HG03159 (cell line): ENCODE measurements around the gene CEBPG.

ENCODE experiments used
- ATAC-seq: cut with Tn5 transposase; IDR thresholded peaks from one replicate; pipeline ENCODE4 v1.9.1; 2021; ENCODE audit warnings: mild to moderate bottlenecking, moderate library complexity; ENCODE audit not compliant: unreplicated experiment

Gene CEBPG

GRCh38 chr19:33394723-33395560, 21.4 kb downstream of the CEBPG start:
- no peak for ATAC-seq

GRCh38 chr19:33395561-33396550, 22.3 kb downstream of the CEBPG start:
- ATAC-seq: no peak

GRCh38 chr19:33396701-33397535, 23.4 kb downstream of the CEBPG start:
- no peak for ATAC-seq

GRCh38 chr19:33397536-33398360, 24.2 kb downstream of the CEBPG start:
- no peak for ATAC-seq

GRCh38 chr19:33398361-33399060, 25.0 kb downstream of the CEBPG start:
- no peak for ATAC-seq

GRCh38 chr19:33399081-33399744, 25.7 kb downstream of the CEBPG start:
- ATAC-seq: no peak

GRCh38 chr19:33399745-33400681, 26.5 kb downstream of the CEBPG start:
- ATAC-seq: no peak

GRCh38 chr19:33400856-33401682, 27.6 kb downstream of the CEBPG start:
- no peak for ATAC-seq

GRCh38 chr19:33401683-33402420, 28.3 kb downstream of the CEBPG start:
- ATAC-seq: no peak

GRCh38 chr19:33402421-33403220, 29.1 kb downstream of the CEBPG start:
- ATAC-seq: no peak

- no peak for ATAC-seq
These were observed 29.9 kb downstream of the CEBPG start for GRCh38 chr19:33403221-33403972.

GRCh38 chr19:33403973-33404304, 30.4 kb downstream of the CEBPG start:
- ATAC-seq: no peak

- ATAC-seq: no peak
These were observed 31.2 kb downstream of the CEBPG start for GRCh38 chr19:33404506-33405253.

- ATAC-seq: no peak
These were observed 31.7 kb downstream of the CEBPG start for GRCh38 chr19:33405254-33405552.
